ENCODE data around the gene MMP20. TPM values are rescaled to one million over a fixed set of nuclear protein-coding genes. Genes with fewer than 3 reads are reported as not detected.

Gene MMP20
- polyA plus RNA-seq, 2 of the 4 experiments (the other 2 are of a cell fraction), result not detected

GRCh38 chr11:102654761-102655160 is 29.6 kb upstream of the MMP20 start:
- no peak overlapping the region for H3K4me3 ChIP-seq
- no peak overlapping the region for H3K27ac ChIP-seq
- ATAC-seq, result no peak
- no peaks in the 10 kb centered on the region for H3K9me3 ChIP-seq
- POLR2A ChIA-PET, result no interaction called here
- DNase-seq (ENCODE audit: low read depth in 1 of 2, low spot score in 1 of 2), result no peak
- 88% methylated on average over 1 of the region's 1 CpG for WGBS (ENCODE audit: missing lambda C conversion rate)
- TF ChIP-seq HMGXB4 (CRISPR knock-in tag; IDR thresholded peaks at IDR 0.05; ENCODE audit: borderline replicate concordance), result no peak
- no peak for TF ChIP-seq HOXB13 (CRISPR knock-in tag; IDR thresholded peaks at IDR 0.05; ENCODE audit: low read depth)
- H3K4me2 ChIP-seq, result no peak overlapping the region
- no peaks in the 10 kb centered on the region for H3K4me1 ChIP-seq
- FAIRE-seq, result no peak
- CTCF ChIA-PET, result interaction anchor here (0.6 to 1.7 kb wide), 2 partner anchors 12 to 373 kb away, joined by 3 to 8 read pairs; no protein-coding TSS in a partner anchor

GRCh38 chr11:102653744-102654291 is 28.7 kb upstream of the MMP20 start:
- 40% methylated on average over 15 of the region's 16 CpGs for WGBS (ENCODE audit: missing lambda C conversion rate)
- TF ChIP-seq MAZ (IDR thresholded peaks at IDR 0.05; ENCODE audit: borderline replicate concordance, low read depth, low read length) (no peak), REST (IDR thresholded peaks at IDR 0.05) (no peak), USF2 (IDR thresholded peaks at IDR 0.05) (peak; percentile 91), CTCF (IDR thresholded peaks at IDR 0.05) (no peak), NPAS2 (CRISPR knock-in tag; IDR thresholded peaks at IDR 0.05; ENCODE audit: borderline replicate concordance) (peak; percentile 85), KDM1A (IDR thresholded peaks at IDR 0.05; ENCODE audit: low read depth) (no peak), TFCP2L1 (CRISPR knock-in tag; IDR thresholded peaks at IDR 0.05) (no peak), ESRRA (IDR thresholded peaks at IDR 0.05; ENCODE audit: borderline replicate concordance, low read length) (no peak), HOXB13 (CRISPR knock-in tag; IDR thresholded peaks at IDR 0.05; ENCODE audit: low read depth) (no peak), TP53 (CRISPR knock-in tag; IDR thresholded peaks at IDR 0.05) (no peak)
- no peak for DNase-seq (ENCODE audit: low read depth in 1 of 2, low spot score in 1 of 2)
- CTCF ChIA-PET, result no interaction called here
- no peak for ATAC-seq
- FAIRE-seq, result no peak
- POLR2A ChIA-PET, result no interaction called here
- Histone ChIP-seq H3K9me3 (no peaks in the 10 kb centered on the region), H3K4me1 (no peaks in the 10 kb centered on the region), H3K4me3 (no peak overlapping the region), H3K27ac (no peak overlapping the region), H3K4me2 (no peak overlapping the region)

- no peak for FAIRE-seq
- no peak overlapping the region for H3K4me3 ChIP-seq
- POLR2A ChIA-PET, result no interaction called here
- TF ChIP-seq CHD4 (IDR thresholded peaks at IDR 0.05; ENCODE audit: borderline replicate concordance), result no peak
- no peak for TF ChIP-seq HOXB5 (CRISPR knock-in tag; IDR thresholded peaks at IDR 0.05)
- no peak for TF ChIP-seq FOXS1 (CRISPR knock-in tag; IDR thresholded peaks at IDR 0.05)
- TF ChIP-seq REST (IDR thresholded peaks at IDR 0.05), result no peak
- TF ChIP-seq ZNF302 (CRISPR knock-in tag; IDR thresholded peaks at IDR 0.05), result no peak
- no peak for TF ChIP-seq CBX2 (IDR thresholded peaks at IDR 0.05; ENCODE audit: borderline replicate concordance, low read depth)
- TF ChIP-seq NFE2L2 (conservative IDR thresholded peaks at IDR 0.05; ENCODE audit: low read length), result no peak
- no peak for TF ChIP-seq EHF (CRISPR knock-in tag; IDR thresholded peaks at IDR 0.05)
- no peak for TF ChIP-seq PBX3 (IDR thresholded peaks at IDR 0.05)
- TF ChIP-seq HDAC2 (IDR thresholded peaks at IDR 0.05), result no peak
Observed at GRCh38 chr11:102647430-102647829, 22.3 kb upstream of the MMP20 start.

More at GRCh38 chr11:102647430-102647829, 22.3 kb upstream of the MMP20 start:
- Histone ChIP-seq H3K9me3 (no peaks in the 10 kb centered on the region), H3K4me2 (no peak overlapping the region), H3K27ac (no peak overlapping the region), H3K4me1 (no peaks in the 10 kb centered on the region)
- CTCF ChIA-PET, result interaction anchor here (1.1 kb wide), 1 partner anchor 19 kb away, joined by 4 read pairs; no protein-coding TSS in a partner anchor
- ATAC-seq, result no peak
- DNase-seq (ENCODE audit: low read depth in 1 of 2, low spot score in 1 of 2), result no peak

Data from A549 (cell line).